ENCODE data around the gene FRMPD1.

FRMPD1 gene

DNA sequence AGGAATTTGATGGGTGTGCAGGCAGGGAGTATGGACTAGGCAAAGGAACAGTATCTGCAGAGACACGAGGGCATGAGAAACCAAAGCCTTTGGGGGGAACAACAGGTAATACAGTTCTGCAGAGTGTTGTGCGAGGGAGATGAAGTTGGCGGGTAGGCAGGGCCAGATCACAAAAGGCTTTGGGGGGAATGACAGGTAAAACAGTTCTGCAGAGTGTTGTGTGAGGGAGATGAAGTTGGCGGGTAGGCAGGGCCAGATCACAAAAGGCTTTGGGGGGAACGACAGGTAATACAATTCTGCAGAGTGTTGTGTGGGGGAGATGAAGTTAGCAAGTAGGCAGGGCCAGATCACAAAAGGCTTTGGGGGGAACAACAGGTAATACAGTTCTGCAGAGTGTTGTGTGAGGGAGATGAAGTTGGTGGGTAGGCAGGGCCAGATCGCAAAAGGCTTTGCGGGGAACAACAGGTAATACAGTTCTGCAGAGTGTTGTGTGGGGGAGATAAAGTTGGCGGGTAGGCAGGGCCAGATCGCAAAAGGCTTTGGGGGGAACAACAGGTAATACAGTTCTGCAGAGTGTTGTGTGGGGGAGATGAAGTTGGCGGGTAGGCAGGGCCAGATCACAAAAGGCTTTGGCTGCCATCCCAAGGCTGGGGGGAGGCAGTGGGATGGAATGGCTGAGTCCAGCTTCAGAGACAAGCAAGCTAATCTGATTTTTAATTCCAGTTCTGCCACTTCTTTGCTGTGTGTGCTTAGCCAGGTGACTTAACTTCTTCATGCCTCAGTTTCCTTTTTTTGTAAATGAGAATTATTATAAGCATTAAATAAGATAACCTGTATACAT lies 33.0 kb downstream of the FRMPD1 start:
- no peak for DNase-seq

DNA sequence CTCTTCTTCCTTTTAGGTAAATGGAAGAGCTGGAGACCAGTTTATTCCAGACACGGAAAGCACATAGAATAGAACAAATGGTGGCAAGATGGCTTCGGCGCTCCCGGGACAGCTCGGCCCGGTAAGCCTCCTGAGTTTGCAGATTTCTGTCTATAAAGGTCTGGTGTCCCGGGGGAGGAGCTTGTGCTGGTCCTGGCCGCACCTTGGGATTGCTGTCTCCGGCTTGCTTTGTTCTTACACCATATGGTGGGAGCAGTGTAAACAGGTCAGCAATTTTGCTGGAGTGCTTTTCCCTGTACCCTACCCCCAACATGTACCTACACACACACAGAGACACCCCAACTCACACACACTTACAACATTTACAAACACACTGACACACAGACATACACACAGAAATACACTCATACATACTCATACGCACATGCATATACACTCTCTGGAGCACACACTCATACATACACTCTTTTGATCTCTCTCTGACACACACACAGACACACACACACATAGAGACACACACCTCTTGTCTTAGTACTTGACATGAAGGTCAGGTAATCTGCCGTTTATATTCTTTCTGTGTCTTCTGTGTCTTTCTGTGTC lies 42.0 kb downstream of the FRMPD1 start:
- DNase-seq = peak; percentile 56

DNA sequence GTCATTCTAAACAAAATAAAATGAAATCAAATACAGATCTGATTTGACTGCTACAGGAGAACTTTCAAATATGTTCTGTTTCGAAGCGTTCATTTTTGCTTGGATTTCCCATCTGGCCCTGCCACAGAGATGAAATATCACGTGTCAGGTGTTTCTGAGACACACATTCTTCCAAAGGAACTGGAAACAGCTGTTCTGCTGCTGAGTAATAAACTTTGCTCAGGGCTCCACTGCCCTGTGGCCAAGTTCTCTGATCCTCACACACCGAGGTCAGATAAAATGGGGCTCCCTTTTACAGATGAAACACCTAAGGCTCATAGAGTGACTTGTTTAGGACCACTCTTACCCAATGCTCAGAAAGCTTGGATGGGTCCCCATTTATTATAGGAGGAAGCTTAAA lies 42.5 kb downstream of the FRMPD1 start:
- peak; percentile 24 for DNase-seq

DNA sequence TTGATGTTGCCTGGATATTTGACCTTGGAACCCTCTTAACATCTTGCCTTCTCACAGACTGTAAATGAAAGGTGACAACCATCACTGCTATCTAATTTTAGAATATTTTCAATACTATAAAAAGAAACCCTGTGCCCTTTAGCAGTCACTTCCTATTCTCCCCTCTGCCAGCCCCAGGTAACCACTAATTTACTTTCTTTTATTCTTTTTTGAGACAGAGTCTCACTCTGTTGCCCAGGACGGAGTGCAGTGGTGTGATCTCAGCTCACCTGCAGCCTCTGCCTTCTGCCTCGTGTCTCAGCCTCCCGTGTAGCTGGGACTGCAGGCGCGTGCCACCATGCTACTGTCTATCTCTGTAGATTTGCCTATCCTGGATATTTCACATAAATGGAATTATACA lies 43.6 kb downstream of the FRMPD1 start:
- no peak for DNase-seq

DNA sequence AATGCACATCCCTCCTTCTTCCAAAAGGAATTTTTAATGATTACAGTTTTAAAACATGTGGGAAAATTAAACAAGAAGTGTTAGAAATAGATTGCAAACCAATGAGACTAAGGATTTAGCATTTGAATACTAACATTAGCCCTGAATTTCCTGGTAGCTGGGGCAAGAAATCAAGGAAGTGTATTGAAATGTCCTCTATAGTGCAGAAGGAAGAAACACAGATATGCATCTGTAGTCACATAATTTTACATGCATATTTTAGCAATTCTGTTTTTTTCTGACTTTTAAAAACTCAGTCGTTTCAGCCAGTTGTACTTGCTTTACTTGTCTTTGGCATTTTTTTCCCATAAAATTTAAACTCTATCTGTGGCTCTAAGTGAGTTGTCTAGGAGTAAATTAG lies 45.8 kb downstream of the FRMPD1 start:
- DNase-seq = no peak

DNA sequence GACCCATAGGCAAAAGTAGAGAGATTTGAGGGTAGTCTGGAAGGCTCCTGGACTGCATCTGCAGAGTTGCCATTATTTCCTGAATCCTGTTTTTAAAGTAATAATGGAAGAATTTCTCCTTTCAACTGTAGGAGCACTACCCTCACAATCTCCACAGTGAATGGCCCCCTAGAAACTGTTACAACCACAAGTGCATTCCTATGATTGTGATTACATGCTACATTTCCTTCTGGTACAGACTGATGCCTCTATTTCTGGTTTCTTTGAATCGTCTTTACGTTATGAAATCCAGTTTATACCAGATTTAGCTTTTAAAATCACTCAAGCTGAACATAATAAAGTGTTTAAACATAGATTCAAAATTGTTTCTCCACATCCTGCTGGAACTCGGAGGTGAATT lies 49.4 kb downstream of the FRMPD1 start:
- no peak for DNase-seq

DNA sequence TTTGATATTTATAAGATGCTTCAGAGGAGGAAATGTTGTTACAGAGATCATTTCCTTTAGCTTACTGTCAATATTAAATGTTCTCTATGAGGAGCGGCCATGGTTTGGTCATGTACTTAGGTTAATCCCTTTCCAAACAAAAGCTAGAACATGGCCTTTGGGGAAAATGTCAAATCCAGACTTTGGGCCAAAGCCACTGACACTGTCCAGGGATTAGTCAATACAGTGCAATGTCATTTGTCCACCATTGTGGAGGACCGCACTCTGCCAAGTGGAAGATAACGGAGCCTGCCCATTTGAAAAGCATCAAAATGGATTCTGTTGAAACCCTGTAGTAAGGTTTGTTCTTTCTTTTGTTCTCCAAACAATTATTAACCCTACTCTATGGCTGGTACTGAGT lies 50.1 kb downstream of the FRMPD1 start:
- DNase-seq = no peak

DNA sequence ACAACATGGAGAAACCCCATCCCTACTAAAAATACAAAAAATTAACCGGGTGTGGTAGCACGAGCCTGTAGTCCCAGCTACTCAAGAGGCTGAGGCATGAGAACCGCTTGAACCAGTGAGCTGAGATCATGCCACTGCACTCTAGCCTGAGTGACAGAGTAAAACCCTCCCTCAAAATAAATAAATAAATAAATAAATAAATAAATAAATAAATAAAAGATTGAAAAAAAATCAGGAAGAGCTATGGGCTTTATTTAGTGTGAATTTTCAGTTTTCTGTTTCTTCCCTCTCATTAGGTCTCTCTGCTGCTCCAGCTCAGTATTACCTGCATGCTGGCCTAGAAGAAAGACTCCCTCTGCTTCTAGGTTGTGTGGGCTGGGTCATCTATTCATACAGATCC lies 55.0 kb downstream of the FRMPD1 start:
- DNase-seq = no peak

DNA sequence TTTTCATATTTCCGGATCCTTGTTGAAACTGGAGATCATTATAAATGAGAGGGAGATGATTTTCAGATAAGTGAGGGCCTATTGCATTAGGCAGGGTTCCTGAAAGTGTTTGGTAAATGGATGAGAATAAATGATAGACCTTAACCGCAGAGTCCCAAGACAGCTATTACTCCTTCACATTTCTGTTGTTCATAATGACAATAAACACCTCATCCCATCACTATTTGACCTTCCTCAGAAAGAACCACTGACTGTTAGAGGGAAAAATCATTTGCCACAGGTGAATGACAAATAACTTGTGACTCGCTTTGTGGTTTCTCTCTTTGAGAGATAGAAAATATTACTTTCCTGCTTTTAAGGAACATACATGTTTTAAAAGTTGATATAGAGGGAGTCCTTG lies 55.5 kb downstream of the FRMPD1 start:
- DNase-seq = no peak

DNA sequence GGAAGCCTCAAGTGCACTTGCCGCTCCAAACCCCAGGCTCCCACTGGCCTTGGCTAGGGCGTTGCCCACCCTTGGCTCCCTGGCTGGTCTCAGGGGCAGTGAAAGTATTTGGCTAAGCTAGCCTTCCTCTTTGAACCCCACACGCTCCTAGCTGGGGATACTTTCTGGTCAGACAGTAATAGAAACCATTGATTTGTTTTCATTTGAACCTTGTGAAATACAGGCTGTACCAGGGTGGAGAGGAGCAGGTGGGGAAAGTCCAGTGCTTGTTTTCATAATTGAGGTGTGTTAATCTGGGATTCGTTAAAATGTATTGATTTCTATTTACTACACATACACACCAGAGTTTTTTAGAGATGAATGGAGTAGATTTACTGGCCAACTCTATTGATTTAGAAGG lies 57.0 kb downstream of the FRMPD1 start:
- DNase-seq = no peak

DNA sequence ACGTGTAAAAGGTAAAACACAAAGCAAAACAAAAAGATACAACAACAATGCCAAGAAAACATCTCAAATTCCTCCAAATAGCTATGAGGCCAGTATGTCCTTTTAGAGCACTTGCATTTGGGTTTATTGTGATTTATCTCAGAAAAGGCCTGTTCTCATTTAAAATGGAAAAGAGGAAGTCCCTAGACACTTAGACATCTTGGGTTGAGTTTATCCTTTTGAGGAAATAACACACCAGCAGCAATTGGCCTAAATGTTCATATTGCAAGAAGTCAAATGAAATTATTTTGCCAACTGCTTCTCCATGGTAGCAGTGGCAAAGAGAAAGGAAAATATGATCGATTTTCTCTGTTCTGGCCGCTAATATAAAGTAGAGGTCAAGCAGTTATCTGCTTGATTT lies 59.3 kb downstream of the FRMPD1 start:
- DNase-seq = no peak

DNA sequence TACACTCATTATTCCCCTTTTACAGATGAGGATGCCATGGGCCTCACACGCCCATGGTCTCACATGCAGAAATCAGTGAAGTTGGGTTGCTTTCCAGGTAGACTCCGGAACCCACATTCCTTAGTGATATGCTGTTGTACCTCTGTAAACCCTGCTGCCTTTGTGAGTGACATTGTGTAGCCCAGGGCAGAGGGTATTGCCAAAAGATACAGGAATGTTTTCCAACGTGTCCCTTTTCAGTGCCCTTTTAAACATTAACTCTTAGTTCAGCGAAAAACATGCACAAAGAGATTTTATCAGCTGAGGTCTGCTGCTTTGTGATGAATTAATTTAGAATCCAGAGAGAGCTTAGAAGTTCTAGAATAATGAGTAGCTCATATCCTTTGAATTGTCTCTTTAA lies 64.5 kb downstream of the FRMPD1 start:
- DNase-seq = no peak

DNA sequence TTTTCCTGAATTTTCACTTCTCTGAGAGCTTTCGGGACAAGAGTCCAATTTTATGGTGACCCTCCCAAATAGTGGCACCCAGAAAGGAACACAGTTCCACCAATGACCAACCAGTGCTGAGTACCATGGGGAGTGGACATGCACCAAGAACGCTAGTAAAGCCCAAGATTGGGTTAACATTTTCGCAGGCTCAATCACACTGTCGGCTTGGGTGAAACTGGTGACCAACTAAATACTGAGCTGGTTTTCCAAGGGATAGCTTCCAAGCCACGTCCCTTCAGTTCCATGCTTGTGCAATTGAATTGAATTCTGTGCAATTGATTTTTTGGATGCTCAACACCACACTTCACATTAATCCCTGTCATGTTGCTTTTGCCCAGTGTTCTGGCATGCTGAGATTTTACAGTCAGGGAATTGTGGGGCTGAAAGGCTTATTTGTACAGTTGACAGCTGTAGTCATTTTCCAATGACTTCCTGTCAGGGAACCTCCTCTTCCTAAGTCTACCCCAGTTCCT lies 65.3 kb downstream of the FRMPD1 start:
- DNase-seq = no peak

DNA sequence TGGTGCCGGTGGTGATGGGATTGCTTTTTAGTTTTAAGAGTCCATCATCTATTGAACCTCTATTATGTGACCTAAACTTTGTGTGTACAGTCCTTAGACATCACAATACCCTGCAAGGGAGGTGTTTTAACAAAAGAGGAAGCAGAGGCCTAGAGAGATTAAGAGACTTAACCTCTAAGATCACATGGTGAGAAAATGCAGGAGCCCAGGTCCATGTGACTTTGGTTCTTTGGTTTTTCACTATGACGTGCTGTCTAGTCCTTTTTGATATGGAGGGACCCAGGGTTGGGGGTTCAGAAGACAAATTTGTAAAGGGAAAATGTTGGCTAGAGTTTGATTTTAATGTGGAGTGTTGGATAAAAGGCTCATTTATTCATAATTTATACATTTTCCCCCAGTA lies 68.8 kb downstream of the FRMPD1 start:
- DNase-seq = no peak

DNA sequence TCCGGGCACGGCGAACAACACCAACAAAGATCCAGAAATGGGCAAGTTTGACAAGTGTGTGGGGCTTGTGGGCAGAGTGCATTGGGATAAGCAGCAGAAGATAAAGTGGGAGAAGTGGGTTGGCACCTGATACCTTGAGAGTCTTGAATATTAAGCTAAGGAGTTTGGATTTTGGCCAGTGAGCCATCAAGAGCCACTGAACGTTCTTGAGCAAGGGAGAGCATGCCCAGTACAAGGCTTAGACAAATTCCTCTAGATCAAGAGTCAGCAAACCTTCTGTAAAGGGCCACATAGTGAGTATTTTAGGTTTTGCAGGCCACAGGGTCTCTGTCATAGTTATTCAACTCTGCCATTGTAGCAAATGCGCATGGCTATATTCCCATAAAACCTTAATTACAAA lies 76.3 kb downstream of the FRMPD1 start:
- no peak for DNase-seq

DNA sequence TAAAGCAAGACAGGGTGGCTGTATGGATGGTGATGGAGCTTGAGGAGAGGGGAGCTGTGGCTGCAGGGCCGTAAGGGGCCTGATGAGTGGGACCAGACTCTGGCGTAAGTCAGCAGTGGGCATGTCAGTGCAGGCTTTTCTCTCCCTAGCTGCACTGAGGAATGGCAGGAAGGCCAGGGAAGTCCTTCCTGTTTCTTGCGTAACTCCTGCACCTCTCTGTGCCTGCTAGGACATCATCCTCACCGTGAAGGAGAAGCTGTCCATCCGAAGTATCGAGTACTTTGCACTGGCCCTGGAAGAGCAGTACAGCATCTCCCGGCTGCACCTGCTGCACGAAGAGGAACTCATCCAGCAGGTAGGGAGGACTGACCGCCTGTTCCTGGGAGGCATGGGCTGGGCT lies 78.7 kb downstream of the FRMPD1 start:
- no peak for DNase-seq

DNA sequence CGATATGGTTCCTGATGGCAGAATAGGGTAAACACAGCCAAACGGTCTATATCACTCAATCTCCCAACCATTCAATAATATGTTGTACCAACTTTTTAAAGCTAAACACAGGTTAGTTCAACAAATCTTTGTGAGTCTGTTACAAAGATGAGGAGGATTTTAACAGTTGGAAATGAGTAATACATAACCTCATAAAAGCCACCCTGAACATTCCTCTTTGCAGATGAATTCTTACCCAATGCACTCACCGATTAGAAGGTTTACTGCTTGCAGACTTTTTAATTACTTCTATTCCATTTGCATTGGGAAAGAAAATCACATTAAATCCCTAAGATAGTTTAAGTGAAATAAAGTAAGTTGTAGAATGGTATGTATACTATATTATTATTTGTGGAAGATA lies 79.5 kb downstream of the FRMPD1 start:
- DNase-seq = no peak

DNA sequence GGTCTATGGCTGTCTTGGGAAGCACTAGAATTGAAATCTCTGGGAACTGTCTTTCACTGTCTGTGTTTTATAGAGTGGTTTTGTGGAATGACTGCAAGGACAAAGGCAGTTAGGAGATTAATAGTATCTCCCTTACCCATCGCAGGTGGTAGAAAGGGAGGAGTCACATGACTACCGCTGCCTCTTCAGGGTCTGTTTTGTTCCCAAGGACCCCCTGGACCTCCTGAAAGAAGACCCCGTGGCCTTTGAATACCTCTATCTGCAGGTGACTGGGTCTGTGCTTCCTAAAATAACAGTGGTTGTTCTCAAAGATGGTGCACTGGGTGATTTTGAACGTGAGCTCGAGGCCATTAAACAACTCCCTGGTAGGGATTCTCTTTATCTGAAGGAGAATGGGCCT lies 80.1 kb downstream of the FRMPD1 start:
- no peak for DNase-seq

DNA sequence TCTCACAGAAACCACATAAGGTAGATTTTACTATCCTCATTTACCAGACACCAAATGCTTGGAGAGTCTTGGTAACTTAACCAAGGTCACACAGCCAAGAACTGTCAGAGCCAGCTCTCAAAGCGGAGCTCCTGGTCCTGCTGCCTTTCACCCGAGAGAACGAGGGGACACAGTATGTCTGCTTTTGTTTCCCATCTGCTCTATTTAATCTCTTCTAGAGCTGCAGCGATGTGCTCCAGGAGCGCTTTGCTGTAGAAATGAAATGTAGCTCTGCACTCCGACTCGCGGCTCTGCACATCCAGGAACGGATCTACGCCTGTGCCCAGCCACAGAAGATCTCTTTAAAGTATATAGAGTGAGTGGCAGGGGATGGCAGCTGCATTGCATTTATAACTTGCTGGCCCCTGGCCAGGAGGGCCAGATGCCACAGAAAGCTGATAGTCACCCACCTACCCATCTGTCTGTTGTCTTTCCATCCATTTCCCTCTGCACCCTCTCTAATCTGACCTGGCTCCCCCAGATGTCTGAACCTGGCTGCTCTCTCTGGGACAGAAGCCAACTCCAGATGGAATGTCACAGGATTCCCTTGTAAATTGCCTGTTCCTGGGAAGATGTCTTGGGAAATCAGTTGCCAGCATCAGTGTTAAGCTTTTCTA lies 81.5 kb downstream of the FRMPD1 start:
- DNase-seq = peak; percentile 87

DNA sequence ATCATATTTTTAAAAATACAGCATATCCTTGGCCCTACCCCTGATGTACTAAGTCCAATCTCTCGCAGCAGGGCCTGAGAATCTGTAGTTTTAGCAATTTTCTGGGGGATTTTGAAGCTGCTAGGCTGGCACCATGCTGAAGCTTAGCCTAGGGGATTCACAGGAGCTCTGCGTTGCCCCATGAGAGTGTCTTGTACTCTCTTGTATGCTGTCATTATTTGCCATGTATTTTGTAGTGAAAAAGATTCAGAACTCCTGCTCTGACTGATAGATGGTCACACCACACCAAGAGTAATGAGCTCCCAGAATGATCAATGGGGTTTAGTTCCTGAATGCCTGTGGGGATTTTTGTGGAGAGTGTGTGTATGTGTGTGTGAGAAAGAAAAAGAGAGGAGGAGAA lies 82.2 kb downstream of the FRMPD1 start:
- DNase-seq = no peak

DNA sequence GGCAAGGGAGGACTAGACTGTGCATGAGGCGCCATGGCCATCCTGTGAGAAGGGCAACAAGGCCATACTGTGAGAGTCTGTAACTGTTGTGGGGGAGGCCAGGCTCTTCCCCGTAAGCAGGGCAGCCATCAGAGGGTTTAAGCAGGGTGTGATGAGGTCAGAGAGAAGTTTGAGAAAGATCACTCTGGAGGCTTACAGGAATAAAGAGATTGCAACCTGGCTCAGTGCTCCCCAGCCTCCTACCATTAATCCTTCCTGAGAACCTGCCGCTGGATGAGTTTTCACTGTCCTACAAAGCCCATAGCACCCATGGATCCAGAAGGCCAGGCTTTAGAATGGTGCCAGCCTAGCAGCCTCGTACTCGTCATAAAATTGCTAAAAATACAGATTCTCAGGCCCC lies 88.5 kb downstream of the FRMPD1 start:
- DNase-seq = no peak

DNA sequence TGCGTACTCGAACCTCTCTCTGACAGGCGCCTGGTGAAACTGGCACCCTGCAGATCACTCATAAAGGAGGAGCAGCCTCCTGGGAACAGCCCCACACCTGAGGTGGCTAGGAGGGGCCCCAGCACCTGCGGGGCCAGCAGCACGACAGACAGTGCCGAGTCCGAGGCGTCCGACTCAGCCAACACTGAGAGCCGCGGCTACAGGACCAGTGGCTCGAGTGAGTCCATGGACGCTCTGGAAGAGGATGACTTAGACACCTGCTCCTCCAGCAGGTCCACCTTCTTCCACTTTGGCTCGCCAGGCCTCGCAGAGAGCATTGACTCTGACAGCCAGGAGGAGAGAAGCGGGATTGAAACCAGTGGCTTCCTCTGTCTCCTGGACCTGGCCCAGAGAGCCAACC lies 89.4 kb downstream of the FRMPD1 start:
- no peak for DNase-seq

DNA sequence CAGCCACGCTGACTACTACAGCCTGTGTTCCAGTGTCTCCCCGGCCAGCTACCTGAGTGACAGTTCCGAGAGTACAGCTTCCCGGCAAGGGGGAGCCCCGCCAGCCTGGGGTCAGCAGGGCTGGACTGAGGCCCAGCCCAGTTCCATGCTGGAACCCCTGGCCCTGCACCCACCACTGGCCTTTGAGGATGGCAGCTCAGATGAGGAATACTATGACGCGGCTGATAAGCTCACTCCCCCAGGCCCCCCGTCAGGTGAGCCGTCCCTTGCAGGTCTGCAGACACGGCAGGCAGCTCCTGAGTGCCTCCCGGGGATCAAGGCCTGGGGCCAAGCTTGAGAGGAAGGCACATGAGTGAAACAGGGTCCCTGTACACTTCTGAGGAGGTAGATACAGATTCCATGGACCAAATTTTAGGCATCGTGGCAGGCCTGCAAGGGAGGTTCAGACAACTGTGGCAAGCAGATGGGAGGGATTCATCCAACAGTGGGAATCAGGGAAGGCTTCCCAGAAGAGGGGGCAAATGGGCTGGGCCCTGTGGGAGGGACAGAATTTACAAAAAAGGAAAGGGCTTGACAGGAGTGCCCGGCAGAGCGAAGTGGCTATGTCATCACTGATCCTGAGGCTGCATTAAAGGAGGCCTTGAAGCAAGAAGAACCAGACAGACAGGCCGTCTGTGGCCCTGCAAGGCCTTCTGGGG lies 90.0 kb downstream of the FRMPD1 start:
- no peak for DNase-seq

DNA sequence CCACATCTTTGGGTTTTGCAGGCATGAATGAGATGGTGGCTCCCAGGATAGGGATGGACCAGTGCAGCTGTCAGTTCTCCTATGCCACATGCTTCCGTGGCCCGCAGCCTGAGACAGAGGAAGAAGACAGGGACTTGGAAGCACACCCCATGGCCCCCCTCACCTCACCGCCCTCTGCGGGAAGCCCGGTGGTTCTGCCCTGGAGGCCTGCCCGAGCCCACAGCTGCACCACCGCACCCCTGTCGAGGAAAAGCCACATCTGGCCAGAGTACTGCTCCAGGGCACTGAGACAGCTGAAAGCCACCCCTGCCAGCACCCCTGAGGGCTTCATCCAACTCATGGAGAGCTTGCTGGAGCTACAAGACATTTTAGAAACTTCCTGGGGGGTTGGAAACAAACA lies 95.2 kb downstream of the FRMPD1 start:
- no peak for DNase-seq
